NCI-H146 treated with DMSO at 0.1 percent for 48 hours (cell line): Measurements from ENCODE around the gene SUMO1.

ENCODE experiments used
- DNase-seq: peaks from one replicate; lab custom pipeline; 2025; ENCODE audit not compliant: unreplicated experiment; lab: John Stamatoyannopoulos, UW

The SUMO1 gene

DNA sequence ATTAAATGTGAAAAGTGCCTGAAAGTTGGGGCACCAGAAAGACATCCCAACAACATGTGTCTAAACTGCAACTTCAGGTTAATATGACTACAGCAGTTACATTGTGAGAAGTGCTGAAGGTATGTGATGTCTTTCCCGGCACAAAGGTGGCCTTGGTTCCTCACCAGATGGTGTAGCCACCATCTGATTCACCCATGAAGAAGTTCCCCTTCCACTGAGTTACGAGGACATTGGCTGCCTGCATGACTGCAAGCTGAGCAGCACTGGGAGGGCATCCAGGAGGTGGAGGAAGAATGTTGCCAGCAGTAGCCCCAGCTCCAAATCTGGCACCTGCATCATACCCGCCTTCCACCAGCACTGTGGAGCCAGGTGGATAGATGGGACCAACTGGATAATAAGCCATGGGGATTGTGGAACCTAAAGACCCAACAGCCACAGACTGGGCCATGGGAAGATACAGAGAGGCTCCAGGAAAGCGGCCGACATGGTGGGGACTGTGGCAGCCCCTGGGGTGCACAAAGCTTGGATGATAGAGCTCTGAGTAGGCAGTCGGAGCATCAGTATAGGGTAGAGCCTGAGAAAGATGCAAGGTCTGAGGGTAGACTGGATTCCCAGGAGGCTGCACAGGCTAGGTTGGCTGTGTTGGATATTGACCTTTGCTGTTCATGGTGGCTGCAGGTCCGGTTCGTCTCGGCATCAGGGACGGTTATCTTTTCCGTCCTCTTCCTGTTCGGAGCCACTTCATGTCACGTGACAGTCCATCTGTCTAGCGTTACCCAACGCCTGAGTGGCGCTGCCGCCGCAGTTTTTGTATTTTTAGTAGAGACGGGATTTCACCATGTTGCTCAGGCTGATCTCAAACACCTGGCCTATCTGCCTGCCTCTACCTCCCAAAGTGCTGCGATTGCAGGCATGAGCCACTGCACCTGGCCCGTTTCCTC is 36.9 kb downstream of the SUMO1 start:
- DNase-seq: no peak

- no peak for DNase-seq
These were observed 41.7 kb downstream of the SUMO1 start for GRCh38 chr2:202196727-202197126.

DNA sequence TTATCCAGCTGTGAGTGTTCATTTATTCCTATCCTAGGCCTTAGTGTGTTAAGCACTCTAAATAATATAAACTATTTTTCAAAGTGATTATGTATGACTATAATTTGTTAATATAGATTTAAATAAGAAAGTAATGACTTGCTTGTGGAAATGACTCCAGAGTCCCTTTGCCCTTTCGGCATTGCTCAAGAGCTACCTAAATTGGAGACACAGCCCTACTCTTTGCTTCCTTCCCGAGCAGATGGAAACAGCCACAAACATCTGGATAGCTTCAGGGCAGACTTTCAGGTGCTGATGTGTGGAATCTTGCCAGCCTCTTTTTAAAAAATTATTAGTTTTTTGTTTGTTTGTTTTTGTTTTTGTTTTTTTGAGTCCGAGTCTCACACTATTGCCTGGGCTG is 44.0 kb downstream of the SUMO1 start:
- DNase-seq: no peak

DNA sequence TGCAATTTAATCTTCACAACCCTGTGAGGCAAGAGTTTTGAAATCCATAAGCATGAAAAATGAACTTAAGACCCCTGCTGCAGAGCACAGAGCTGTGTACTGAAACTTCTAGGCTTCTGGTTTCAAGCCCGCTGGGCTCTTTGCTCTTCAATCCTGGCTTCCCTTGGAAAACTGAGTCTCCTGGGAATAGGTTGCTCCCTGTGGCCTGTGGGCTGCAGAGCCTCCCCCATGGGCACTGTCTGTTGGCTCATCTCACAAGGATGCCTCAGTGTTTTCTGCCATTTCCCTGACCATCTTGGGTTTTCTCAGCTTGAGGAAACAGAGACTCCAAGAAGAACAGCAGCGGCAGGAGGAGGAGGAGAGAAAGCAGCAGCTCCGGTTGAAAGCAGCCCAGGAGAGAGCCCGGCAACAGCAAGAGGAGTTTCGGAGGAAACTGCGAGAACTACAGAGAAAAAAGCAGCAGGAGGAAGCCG is 44.5 kb downstream of the SUMO1 start:
- no peak for DNase-seq

DNA sequence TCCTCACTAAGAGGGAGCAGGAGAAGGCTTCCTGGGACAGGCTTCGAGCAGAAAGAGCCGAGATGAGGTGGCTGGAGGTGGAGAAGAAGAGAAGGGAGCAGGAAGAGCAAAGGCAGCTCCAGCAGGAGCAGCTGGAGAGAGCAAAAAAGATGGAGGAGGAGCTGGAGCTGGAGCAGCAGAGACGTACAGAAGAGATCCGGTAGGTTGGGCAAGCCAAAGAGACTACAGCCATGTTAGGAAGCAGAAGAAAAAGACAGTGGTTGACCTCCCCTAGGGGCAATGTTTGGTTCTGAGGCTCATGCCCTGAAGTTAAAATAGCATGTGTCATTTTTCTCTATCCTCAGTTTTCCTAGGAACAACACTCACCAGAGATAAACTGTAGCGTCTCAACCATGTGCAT is 45.1 kb downstream of the SUMO1 start:
- DNase-seq: no peak

DNA sequence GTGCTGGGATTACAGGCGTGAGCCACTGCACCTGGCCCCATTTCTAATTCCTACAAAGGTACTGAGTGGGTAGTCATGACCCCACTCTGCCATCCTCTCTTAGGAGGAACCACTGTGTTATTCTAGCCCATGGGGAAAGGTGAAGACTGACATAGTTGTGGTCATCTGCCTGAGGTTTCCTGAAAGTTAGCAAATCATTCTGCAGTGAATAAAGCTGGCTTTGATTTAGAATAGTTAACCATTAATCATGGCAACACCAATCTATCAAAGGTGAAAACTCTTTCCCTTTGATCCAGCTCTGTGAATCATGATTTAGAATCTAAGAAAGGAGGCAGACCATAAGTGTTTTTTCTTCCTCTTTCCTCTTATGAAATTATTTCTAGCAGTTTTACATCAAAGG is 50.8 kb downstream of the SUMO1 start:
- no peak for DNase-seq

- no peak for DNase-seq
These were observed 51.7 kb downstream of the SUMO1 start for GRCh38 chr2:202186641-202187202.

- no peak for DNase-seq
These were observed 53.2 kb downstream of the SUMO1 start for GRCh38 chr2:202185156-202185555.

- no peak for DNase-seq
These were observed 53.8 kb downstream of the SUMO1 start for GRCh38 chr2:202184557-202184956.

DNA sequence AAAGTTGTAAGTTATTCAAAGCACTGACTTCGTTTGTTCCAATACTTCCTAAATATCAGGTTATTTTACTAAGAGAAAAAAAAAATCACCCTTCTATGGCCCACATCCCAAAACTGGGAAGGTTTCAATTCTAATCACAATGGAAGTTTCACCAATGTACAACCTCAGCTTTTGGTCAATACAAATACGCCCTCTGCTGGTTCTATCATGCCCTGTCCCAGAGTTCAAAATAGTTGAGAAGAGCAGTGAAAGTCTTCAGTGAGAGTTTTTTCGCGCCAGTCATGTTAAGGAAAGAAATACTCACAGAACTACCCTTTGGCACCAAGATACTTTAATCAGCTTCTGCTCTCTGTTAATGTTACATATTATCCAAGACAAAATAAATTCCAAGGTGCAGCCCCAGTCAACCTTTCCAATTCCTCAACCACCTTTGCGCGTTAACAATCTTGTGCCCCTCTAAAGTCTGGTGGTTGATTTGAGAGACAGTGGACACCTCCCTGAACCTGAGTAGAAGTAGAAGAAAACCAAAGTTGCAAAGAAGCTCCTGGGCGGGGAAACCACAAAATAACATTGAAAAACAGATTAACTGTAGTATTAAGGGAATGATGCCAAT is 59.9 kb downstream of the SUMO1 start:
- DNase-seq: peak; percentile 1

DNA sequence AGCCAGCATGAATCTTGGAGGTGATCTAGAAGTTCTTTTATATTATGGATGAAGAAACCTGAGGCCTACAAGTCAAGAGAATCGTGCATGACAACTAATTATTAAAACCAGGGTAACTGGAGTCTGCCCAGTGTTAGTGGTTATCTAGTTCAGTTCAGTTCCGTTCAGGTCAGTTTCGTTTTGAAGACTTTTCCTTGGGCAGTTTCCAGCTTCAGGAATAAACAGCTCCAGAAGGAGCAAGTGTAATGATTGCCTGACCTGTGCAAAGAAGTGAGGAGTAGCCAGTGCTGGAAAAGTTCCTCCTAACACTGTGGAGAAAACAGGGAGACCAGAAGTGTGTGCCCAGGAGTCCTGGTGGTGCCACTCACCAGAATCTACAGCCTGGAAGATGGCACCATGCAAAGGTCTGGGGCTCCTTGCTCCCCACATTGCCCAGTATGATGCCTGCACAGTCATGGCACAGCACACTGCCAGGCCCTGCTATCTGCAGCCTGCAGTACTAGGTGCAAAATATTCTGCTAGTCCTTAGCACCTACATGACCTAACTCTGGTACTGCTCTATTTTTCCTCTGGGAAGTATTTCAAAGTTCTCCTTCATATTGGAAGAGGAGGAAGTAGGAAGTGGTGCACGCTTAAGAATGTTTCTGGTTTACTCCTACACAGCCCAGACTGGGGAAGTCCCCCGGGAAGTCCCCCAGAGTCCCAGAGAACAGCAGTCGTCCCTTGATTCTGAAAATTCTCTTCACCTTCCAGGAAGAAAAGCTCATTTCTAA is 65.8 kb downstream of the SUMO1 start:
- no peak for DNase-seq

- DNase-seq: no peak
These were observed 67.1 kb downstream of the SUMO1 start for GRCh38 chr2:202171241-202171825.

- no peak for DNase-seq
These were observed 68.5 kb downstream of the SUMO1 start for GRCh38 chr2:202169832-202170424.

- no peak for DNase-seq
These were observed 69.3 kb downstream of the SUMO1 start for GRCh38 chr2:202169131-202169530.

DNA sequence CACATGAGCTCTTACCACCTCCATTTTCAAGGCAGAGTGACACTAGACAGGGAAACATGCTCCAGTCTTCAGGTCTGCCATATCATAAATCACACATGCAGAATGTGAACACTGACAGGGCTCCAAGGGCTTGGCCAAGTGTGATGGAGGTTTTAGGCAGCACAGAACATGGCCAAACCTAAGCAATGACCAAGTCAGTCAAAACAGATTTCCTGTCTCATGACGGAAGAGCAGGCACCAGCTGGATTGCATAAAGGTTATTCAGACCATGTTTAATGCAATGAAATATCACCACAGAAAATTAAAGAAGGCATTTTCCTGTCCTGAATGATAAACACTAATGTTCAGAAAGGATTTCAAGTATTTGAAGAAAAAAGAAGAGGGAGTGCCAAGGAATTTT is 72.5 kb downstream of the SUMO1 start:
- DNase-seq: no peak

GRCh38 chr2:202165208-202165607 is 73.2 kb downstream of the SUMO1 start:
- no peak for DNase-seq

- DNase-seq: no peak
These were observed 74.0 kb downstream of the SUMO1 start for GRCh38 chr2:202164411-202164810.

DNA sequence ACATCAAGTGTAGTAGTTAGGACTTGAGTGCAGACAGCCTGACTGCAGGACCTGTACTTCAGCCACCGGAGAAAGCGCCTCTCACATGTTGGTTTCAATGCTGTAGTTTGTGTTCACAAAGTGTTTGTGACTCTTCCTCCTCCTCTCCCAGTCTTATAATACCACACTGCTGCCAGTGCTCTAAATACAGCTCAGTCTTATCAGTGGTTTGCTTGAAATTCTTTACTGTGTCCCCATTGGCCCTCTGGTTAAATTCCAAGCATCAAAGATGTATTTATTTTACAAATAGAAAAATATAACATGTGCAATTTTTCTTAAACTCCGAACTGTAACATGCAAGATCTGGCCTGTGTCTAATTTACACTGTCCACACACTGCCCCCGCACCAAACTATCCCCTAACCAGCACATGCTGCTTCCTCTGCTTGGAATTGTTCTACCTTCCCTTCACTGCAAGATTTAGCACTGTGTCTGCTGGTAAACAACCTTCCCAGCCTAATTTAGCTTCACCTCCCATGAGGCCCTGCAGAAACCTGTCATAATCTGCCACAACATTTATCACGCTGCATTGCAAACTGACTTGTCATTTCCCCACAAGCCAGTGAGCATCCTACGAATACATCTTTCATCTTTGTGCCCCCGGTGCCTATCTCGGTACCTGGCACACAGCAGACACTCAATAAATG is 77.1 kb downstream of the SUMO1 start:
- DNase-seq: no peak

DNA sequence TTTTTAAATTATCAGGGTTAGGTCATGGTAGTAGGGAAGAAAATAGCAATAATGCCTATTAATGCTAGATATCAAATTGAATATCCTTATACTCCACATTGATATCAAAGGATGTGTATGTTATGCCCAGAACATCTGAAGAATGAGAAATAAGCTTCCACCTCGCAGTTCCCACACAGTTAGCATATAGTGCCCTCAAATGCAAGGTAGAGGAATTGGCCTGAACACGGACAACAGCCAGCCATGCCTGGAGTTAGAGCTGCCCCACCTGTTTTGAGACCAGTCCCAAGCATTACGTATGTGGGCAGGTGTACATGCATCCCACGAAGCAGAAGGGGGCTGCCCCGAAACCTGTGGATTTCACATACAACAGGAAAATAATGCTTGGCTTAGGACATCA is 79.6 kb downstream of the SUMO1 start:
- DNase-seq: no peak
